Progenitor cell of endocrine pancreas (in vitro differentiated cells): ENCODE measurements around the gene PIK3AP1. TPM values are rescaled to one million over a fixed set of nuclear protein-coding genes. Genes with fewer than 3 reads are reported as not detected.

Experiments used
- DNase-seq: peaks from one replicate; pipeline ENCODE4 v3.0.0; 2021; ENCODE audit warnings: low spot score; ENCODE audit not compliant: unreplicated experiment
- H3K27ac Mint-ChIP-seq: 2 replicates; pipeline ENCODE4 v1.8.0; 2021; ENCODE audit warnings: mild to moderate bottlenecking, moderate library complexity, mixed read lengths
- H3K27me3 Mint-ChIP-seq: 2 replicates; pipeline ENCODE4 v1.8.0; 2021; ENCODE audit warnings: mixed read lengths
- H3K36me3 Mint-ChIP-seq: 2 replicates; pipeline ENCODE4 v1.8.0; 2022; ENCODE audit warnings: mixed read lengths; ENCODE audit not compliant: insufficient read depth
- H3K4me1 Mint-ChIP-seq: 2 replicates; pipeline ENCODE4 v1.8.0; 2021; ENCODE audit warnings: low read depth, mixed read lengths
- H3K4me3 Mint-ChIP-seq: 2 replicates; pipeline ENCODE4 v1.8.0; 2021; ENCODE audit warnings: low read depth, mild to moderate bottlenecking, moderate library complexity, mixed read lengths
- H3K9me3 Mint-ChIP-seq: 2 replicates; pipeline ENCODE4 v1.8.0; 2021; ENCODE audit warnings: low read depth, mixed read lengths
- CTCF ChIP-seq: fragments of 200-600 bp; sonication (generic); IDR thresholded peaks from one replicate; pipeline ENCODE4 v1.5.0; 2021; ENCODE audit warnings: antibody characterized with exemption, mild to moderate bottlenecking; ENCODE audit not compliant: unreplicated experiment
- total RNA-seq: library from RNA; stranded (reverse); gene quantifications from 2 replicates; pipeline ENCODE4 v1.2.1, GENCODE V29; 2021

PIK3AP1 gene
- total RNA-seq, 1 donor from 2014 or later = 40.0 TPM

- peaks cover 18% of the 10 kb centered on the region for H3K36me3 Mint-ChIP-seq
- H3K27me3 Mint-ChIP-seq = no peaks in the 10 kb centered on the region
- no peak for DNase-seq
- peaks cover 5% of the 10 kb centered on the region for H3K4me1 Mint-ChIP-seq
- H3K9me3 Mint-ChIP-seq = peaks cover 5% of the 10 kb centered on the region
- no peak overlapping the region for H3K27ac Mint-ChIP-seq
- H3K4me3 Mint-ChIP-seq = no peak overlapping the region
- no peak for TF ChIP-seq CTCF
Observed at GRCh38 chr10:96657385-96657784, 62.9 kb downstream of the PIK3AP1 start.

- peaks cover 18% of the 10 kb centered on the region for H3K36me3 Mint-ChIP-seq
- H3K27me3 Mint-ChIP-seq = no peaks in the 10 kb centered on the region
- H3K9me3 Mint-ChIP-seq = peaks cover 5% of the 10 kb centered on the region
- no peak overlapping the region for H3K27ac Mint-ChIP-seq
- peaks cover 5% of the 10 kb centered on the region for H3K4me1 Mint-ChIP-seq
- no peak overlapping the region for H3K4me3 Mint-ChIP-seq
- no peak for TF ChIP-seq CTCF
- no peak for DNase-seq
Observed at GRCh38 chr10:96656839-96657238, 63.5 kb downstream of the PIK3AP1 start.

GRCh38 chr10:96656198-96656577, 64.1 kb downstream of the PIK3AP1 start:
- Mint-ChIP-seq H3K36me3 (peaks cover 23% of the 10 kb centered on the region), H3K27ac (no peak overlapping the region), H3K9me3 (peaks cover 5% of the 10 kb centered on the region), H3K4me1 (peaks cover 5% of the 10 kb centered on the region), H3K4me3 (no peak overlapping the region), H3K27me3 (no peaks in the 10 kb centered on the region)
- DNase-seq = no peak
- no peak for TF ChIP-seq CTCF

GRCh38 chr10:96655461-96656197, 64.7 kb downstream of the PIK3AP1 start:
- Mint-ChIP-seq H3K27ac (no peak overlapping the region), H3K27me3 (no peaks in the 10 kb centered on the region), H3K4me3 (no peak overlapping the region), H3K4me1 (peaks cover 5% of the 10 kb centered on the region), H3K36me3 (peaks cover 27% of the 10 kb centered on the region), H3K9me3 (peaks cover 5% of the 10 kb centered on the region)
- DNase-seq = no peak
- TF ChIP-seq CTCF = no peak

- Mint-ChIP-seq H3K36me3 (peaks cover 40% of the 10 kb centered on the region), H3K4me3 (no peak overlapping the region), H3K4me1 (no peaks in the 10 kb centered on the region), H3K27me3 (no peaks in the 10 kb centered on the region), H3K9me3 (peaks cover 5% of the 10 kb centered on the region), H3K27ac (peak overlapping the region; percentile 88)
- no peak for TF ChIP-seq CTCF
- DNase-seq = no peak
Observed at GRCh38 chr10:96651998-96652431, 68.3 kb downstream of the PIK3AP1 start.
